ENCODE results near the gene UQCRH. TPM values are rescaled to one million over a fixed set of nuclear protein-coding genes. Genes with fewer than 3 reads are reported as not detected.

UQCRH gene
- total RNA-seq, 1 experiment from 2014 or later = 508 TPM

GRCh38 chr1:46281021-46281420 is 22.5 kb upstream of the UQCRH start:
- Mint-ChIP-seq H3K4me1 (peaks cover 0 to 7% of the 10 kb centered on the region in 2 experiments; a peak in 2 of 4 replicates), H3K9me3 (no peaks in the 10 kb centered on the region), H3K27ac (peak overlapping the region in 1 of 3 experiments; percentile 22; a peak in 3 of 7 replicates), H3K4me3 (no peak overlapping the region), H3K36me3 (ENCODE audit: insufficient read depth in 1 of 3, low read depth in 3 of 3) (peaks cover 23 to 81% (median 75%) of the 10 kb centered on the region in 3 experiments; a peak in 6 of 7 replicates), H3K27me3 (ENCODE audit: low read depth) (no peaks in the 10 kb centered on the region)
- Histone ChIP-seq H2BK12ac (ENCODE audit: insufficient read length, low read depth, low read length) (no peak overlapping the region), H4K91ac (ENCODE audit: insufficient read length, low read depth, low read length) (no peak overlapping the region), H3K27me3 (ENCODE audit: insufficient read depth, low read length) (no peaks in the 10 kb centered on the region), H3K79me1 (ENCODE audit: insufficient read depth, low read depth, low read length, poor library complexity, severe bottlenecking) (no peaks in the 10 kb centered on the region), H3K27ac (ENCODE audit: insufficient read length, low read depth, low read length) (no peak overlapping the region), H2BK20ac (ENCODE audit: low read depth, low read length, poor library complexity, severe bottlenecking) (no peak overlapping the region), H3T11ph (ENCODE audit: low read length) (no peak overlapping the region), H3K23me2 (ENCODE audit: insufficient read length, low read depth, low read length, poor library complexity, severe bottlenecking) (no peaks in the 10 kb centered on the region), H4K5ac (ENCODE audit: insufficient read length, low read depth, low read length) (no peak overlapping the region), H4K8ac (replicated peaks; ENCODE audit: insufficient read length, low read depth, low read length) (no peak overlapping the region), H2BK15ac (ENCODE audit: low read depth, low read length) (no peak overlapping the region), H3K4ac (ENCODE audit: low read depth, low read length) (no peak overlapping the region), H3K23ac (ENCODE audit: insufficient read length, low read depth, low read length) (no peak overlapping the region), H3K4me1 (ENCODE audit: insufficient read depth, low read length) (no peaks in the 10 kb centered on the region), H3K18ac (ENCODE audit: insufficient read length, low read depth, low read length) (no peak overlapping the region), H3K56ac (ENCODE audit: insufficient read length, low read depth, low read length) (no peak overlapping the region), H3K79me2 (ENCODE audit: insufficient read depth, low read length) (no peaks in the 10 kb centered on the region), H2BK120ac (ENCODE audit: low read depth, low read length, poor library complexity, severe bottlenecking) (no peak overlapping the region), H3K9me3 (ENCODE audit: control insufficient read depth, low read depth, low read length) (no peaks in the 10 kb centered on the region), H3K14ac (ENCODE audit: insufficient read depth, low read length) (no peak overlapping the region), H2BK5ac (ENCODE audit: insufficient read length, low read length) (no peak overlapping the region), H3K4me2 (ENCODE audit: insufficient read depth, insufficient read length, low read length) (no peak overlapping the region), H3K9ac (ENCODE audit: extremely low read depth, insufficient read length, low read length) (no peak overlapping the region), H2AK5ac (ENCODE audit: insufficient read length, low read length) (no peak overlapping the region), H4K20me1 (ENCODE audit: control insufficient read depth, insufficient read depth, insufficient read length) (no peaks in the 10 kb centered on the region), H2AFZ (ENCODE audit: low read length) (no peak overlapping the region)
- no peak for DNase-seq
- no CpG with 5 or more reads among the region's 14 CpGs for WGBS (ENCODE audit: extremely low coverage, insufficient read length, low lambda C conversion rate)
- no peak for TF ChIP-seq CTCF (conservative IDR thresholded peaks at IDR 0.05)
